ENCODE measurements around the gene CAB39L. TPM values are rescaled to one million over a fixed set of nuclear protein-coding genes. Genes with fewer than 3 reads are reported as not detected.

The CAB39L gene
- total and polyA plus RNA-seq, 2 of the 13 experiments (the other 11 are each of a cell fraction or from before 2014, with no cell fraction given), result 3.1 to 6.1 TPM

- POLR2A ChIA-PET, result no interaction called here
- Histone ChIP-seq H3K27ac (ENCODE audit: extremely low read length, insufficient read depth, low read length) (no peak overlapping the region), H3K36me3 (replicated peaks in 1 of 2; ENCODE audit: control insufficient read depth in 1 of 2, insufficient read depth in 2 of 2, low read length in 2 of 2) (no peaks in the 10 kb centered on the region), H3K9ac (ENCODE audit: insufficient read depth, low read depth, low read length) (no peak overlapping the region), H2AFZ (ENCODE audit: low read length) (no peak overlapping the region), H3K9me3 (ENCODE audit: low read length) (no peaks in the 10 kb centered on the region), H3K27me3 (ENCODE audit: control insufficient read depth in 1 of 2, insufficient read depth in 2 of 2, low read length in 2 of 2) (no peaks in the 10 kb centered on the region), H3K79me2 (ENCODE audit: insufficient read depth, low read length) (no peaks in the 10 kb centered on the region), H4K20me1 (ENCODE audit: insufficient read depth, low read length) (no peaks in the 10 kb centered on the region), H3K4me3 (replicated peaks in 1 of 3; ENCODE audit: insufficient read depth in 1 of 3, low read depth in 2 of 3, low read length in 3 of 3) (no peak overlapping the region), H3K4me1 (ENCODE audit: insufficient read depth, low read length) (no peaks in the 10 kb centered on the region), H3K4me2 (ENCODE audit: low read depth, low read length) (no peak overlapping the region)
- CTCF ChIA-PET (ENCODE audit: low intra/inter-chr PET ratio, low total read pairs), result no interaction called here
- in situ Hi-C loops (cut with HindIII; ENCODE audit: extremely low pct_ligation_motif_present, low pct_unique_long_range_greater_than_20kb), result no loop called here
- intact Hi-C loops (cut with micrococcal nuclease; ENCODE audit: unreplicated experiment), result no loop called here
- whole genome bisulfite sequencing (ENCODE audit: low lambda C conversion rate), result 85% methylated on average over 5 of the region's 5 CpGs
- FAIRE-seq (no peak), DNase-seq (ENCODE audit: low spot score) (no peak), ATAC-seq (no peak)
- no TSS peak for BruUV-seq (replicated peaks)
- TF ChIP-seq ZHX2 (IDR thresholded peaks at IDR 0.05; ENCODE audit: low read depth) (no peak), ZHX2 (CRISPR knock-in tag; IDR thresholded peaks at IDR 0.05; ENCODE audit: borderline replicate concordance) (no peak), ZNF263 (CRISPR knock-in tag; IDR thresholded peaks at IDR 0.05) (no peak), ZMYM4 (CRISPR knock-in tag; IDR thresholded peaks at IDR 0.05) (no peak), RAD51 (IDR thresholded peaks at IDR 0.05; ENCODE audit: borderline replicate concordance) (no peak), KDM1A (CRISPR knock-in tag; IDR thresholded peaks at IDR 0.05) (no peak), ZBTB37 (CRISPR knock-in tag; IDR thresholded peaks at IDR 0.05) (no peak), YEATS4 (CRISPR knock-in tag; IDR thresholded peaks at IDR 0.05; ENCODE audit: borderline replicate concordance) (no peak), ZFYVE20 (CRISPR knock-in tag; IDR thresholded peaks at IDR 0.05; ENCODE audit: borderline replicate concordance, low read depth) (no peak), SIN3B (IDR thresholded peaks at IDR 0.05; ENCODE audit: low read length) (no peak), FOXP4 (CRISPR knock-in tag; IDR thresholded peaks at IDR 0.05) (no peak), CCDC6 (CRISPR knock-in tag; IDR thresholded peaks at IDR 0.05) (no peak)
- TF ChIP-seq, protein P1, sequence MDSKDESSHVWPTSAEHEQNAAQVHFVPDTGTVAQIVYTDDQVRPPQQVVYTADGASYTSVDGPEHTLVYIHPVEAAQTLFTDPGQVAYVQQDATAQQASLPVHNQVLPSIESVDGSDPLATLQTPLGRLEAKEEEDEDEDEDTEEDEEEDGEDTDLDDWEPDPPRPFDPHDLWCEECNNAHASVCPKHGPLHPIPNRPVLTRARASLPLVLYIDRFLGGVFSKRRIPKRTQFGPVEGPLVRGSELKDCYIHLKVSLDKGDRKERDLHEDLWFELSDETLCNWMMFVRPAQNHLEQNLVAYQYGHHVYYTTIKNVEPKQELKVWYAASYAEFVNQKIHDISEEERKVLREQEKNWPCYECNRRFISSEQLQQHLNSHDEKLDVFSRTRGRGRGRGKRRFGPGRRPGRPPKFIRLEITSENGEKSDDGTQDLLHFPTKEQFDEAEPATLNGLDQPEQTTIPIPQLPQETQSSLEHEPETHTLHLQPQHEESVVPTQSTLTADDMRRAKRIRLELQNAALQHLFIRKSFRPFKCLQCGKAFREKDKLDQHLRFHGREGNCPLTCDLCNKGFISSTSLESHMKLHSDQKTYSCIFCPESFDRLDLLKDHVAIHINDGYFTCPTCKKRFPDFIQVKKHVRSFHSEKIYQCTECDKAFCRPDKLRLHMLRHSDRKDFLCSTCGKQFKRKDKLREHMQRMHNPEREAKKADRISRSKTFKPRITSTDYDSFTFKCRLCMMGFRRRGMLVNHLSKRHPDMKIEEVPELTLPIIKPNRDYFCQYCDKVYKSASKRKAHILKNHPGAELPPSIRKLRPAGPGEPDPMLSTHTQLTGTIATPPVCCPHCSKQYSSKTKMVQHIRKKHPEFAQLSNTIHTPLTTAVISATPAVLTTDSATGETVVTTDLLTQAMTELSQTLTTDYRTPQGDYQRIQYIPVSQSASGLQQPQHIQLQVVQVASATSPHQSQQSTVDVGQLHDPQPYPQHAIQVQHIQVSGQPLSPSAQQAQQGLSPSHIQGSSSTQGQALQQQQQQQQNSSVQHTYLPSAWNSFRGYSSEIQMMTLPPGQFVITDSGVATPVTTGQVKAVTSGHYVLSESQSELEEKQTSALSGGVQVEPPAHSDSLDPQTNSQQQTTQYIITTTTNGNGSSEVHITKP (CRISPR knock-in tag; IDR thresholded peaks at IDR 0.05; ENCODE audit: low read depth), result no peak
These were observed 32.5 kb downstream of the CAB39L start for GRCh38 chr13:49411353-49411752.

Measured in HepG2 (cell line).